Measurements from ENCODE around the gene RESP18.

GRCh38 chr2:219350215-219350614 lies 17.7 kb upstream of the RESP18 start:
- TF ChIP-seq CTCF (IDR thresholded peaks at IDR 0.05) = no peak
- no peak for TF ChIP-seq POLR2A (IDR thresholded peaks at IDR 0.05)
